Smooth muscle cell of the brain vasculature (primary cell): ENCODE results near the gene POLR3E.

ENCODE experiments used
- DNase-seq: peaks from one replicate; pipeline ENCODE4 v3.0.0-alpha.2; 2012; ENCODE audit warnings: low read depth, low spot score

The POLR3E gene

DNA sequence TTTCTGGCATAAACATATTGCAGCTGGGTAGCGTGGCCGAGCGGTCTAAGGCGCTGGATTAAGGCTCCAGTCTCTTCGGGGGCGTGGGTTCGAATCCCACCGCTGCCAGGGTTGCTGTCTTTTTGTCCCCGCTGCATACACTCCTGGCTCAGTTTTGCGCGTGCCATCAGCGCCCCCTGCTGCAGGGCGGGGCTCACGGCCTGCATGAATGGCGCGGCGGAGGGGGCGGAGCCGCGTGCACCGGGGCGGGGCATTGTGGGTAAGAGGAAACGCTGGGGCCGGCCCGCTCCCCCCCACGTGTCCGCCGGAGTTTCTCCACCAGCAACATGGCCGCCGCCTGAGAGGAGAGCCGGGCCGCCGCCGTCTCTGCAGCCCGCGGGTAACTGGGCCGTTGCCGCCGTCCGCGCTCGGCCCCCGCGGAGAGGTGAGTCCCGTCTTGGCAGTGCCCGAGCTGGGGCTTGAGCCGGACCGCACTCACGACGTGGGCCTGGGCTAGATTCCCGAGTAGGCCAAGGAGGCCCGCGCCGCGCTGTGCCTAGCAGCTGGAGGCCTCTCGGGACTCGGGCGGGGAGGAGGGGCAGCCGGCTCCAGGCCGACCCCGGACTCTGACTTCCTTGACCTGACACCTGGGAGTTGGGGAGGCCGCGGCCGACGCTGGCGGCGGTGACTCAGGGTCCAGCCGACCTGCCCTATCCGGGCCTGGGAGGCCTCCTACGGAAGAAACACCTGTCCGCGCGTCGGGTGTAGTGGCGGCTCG, at the start of gene POLR3E:
Gene POLR3E (plus strand): TSS at position 296 of the 757 bp plus-strand sequence. CDS start 5,560 bp downstream, outside the sequence.
- DNase-seq = peak; percentile 98

DNA sequence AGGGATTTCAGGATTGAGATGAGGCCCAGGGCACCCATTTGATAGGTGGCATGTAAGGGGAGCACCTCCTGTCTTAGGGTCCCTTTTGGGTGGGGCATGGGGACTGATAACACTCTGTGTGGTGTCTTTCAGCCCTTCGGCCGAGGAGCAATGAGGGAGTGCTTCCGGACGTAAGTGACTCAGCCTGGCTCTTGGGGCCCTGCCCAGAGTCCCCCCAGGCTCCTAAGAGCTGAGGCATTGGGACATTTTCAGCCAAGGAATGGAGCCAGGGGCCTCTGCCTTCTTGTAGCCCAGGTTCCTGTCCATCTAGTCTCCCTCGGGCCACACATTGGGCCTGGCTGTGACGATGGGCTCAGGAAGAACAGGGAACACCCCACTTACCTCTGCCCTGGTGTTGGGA, 46.7 kb upstream of the POLR3E start:
- no peak for DNase-seq

GRCh38 chr16:22252317-22252716, 44.9 kb upstream of the POLR3E start:
- no peak for DNase-seq

GRCh38 chr16:22253272-22253671, 43.9 kb upstream of the POLR3E start:
- no peak for DNase-seq

GRCh38 chr16:22255335-22255734, 41.9 kb upstream of the POLR3E start:
- DNase-seq = no peak

DNA sequence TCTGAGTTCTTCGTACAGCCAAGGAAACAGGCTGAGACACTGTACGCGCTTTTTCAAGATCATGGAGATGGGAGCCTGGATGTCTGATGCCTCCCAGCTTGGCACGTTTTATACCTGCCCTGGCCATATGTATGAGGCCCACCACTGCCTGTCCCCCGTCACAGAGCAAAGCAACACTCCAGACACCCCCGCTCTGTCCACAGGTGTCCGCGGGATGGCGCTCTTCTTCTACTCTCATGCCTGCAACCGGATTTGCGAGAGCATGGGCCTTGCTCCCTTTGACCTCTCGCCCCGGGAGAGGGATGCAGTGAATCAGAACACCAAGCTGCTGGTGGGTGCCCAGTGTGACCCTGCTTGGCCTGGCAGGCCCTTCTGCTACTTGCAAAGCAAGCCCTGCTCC, 39.8 kb upstream of the POLR3E start:
- no peak for DNase-seq

DNA sequence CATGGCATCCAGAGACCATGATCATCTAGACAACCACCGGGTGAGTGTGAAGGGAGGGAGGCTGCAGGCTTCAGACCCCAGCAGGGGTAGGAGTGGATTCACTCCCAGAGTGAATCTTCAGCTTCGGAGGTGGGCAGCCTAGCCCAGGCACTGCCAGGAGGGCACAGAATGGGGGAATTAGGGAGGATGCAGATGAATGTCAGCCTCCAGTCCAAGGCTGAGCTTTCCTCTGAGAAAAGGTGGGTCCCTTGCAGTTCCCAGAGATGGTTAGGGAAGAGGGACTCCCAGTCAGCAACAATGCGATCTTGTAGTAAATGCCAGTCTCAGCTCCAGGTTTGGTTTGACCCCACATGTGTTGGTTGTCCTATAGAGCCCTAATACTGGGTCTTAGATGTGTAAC, 36.7 kb upstream of the POLR3E start:
- DNase-seq = no peak

GRCh38 chr16:22262460-22262859, 34.7 kb upstream of the POLR3E start:
- no peak for DNase-seq

DNA sequence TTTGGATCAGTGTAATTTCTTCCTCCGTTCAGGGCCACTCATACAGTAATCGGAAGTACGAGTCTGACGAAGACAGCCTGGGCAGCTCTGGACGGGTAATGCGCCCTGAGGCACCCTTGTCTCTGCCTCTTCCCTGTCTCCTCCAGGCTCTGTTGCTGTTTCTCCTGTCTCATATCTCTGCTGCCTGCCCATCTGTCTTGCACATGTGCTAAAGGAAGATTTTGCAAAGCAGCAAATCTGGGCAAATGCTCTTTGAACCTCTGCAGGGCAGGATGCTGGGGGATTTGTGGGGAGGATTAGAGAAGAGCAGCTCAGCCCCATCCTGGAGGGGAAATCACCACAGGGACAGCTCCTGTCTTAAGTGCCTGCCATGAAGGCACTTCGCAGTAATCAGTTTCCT, 32.4 kb upstream of the POLR3E start:
- DNase-seq = no peak

DNA sequence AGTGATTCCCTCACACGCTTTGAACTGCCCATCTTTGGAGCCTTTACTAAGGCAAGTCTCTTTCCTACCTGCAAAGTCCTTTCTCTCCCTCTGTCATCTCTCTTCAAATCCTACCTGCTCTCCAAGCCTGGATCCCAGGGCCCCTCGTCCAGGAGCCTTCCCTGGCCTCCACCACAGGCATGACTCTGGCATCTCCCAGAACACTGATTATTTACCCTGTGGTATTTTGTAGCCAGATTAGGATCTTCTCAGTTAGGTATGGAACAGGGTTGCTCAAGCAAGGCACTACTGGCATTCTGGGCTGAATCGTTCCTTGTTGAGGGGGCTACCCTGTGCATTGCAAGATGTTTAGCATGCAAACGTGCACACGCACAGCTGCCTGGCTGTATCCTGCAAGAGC, 31.9 kb upstream of the POLR3E start:
- DNase-seq = no peak

GRCh38 chr16:22266546-22266945, 30.7 kb upstream of the POLR3E start:
- DNase-seq = no peak

- no peak for DNase-seq
Measured at GRCh38 chr16:22267764-22268163, 29.4 kb upstream of the POLR3E start.

DNA sequence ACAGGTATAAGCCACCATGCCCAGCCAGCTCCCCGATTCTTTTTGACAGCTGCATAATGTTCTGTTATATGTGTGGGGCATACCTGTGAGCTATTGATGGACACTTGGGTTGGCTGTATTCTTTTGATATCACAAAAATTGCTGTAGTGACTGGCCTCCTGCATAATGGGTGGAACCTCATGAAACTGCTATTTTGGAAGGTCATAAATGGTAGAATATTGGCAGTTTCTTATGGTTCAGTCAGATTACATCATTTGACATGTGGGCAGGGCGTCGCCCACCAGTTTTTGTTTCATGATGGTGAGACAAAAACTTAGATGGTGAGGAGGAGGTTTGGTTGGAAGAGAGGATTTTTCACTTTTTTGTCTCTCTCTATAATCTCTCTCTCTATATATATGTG, 26.7 kb upstream of the POLR3E start:
- no peak for DNase-seq

DNA sequence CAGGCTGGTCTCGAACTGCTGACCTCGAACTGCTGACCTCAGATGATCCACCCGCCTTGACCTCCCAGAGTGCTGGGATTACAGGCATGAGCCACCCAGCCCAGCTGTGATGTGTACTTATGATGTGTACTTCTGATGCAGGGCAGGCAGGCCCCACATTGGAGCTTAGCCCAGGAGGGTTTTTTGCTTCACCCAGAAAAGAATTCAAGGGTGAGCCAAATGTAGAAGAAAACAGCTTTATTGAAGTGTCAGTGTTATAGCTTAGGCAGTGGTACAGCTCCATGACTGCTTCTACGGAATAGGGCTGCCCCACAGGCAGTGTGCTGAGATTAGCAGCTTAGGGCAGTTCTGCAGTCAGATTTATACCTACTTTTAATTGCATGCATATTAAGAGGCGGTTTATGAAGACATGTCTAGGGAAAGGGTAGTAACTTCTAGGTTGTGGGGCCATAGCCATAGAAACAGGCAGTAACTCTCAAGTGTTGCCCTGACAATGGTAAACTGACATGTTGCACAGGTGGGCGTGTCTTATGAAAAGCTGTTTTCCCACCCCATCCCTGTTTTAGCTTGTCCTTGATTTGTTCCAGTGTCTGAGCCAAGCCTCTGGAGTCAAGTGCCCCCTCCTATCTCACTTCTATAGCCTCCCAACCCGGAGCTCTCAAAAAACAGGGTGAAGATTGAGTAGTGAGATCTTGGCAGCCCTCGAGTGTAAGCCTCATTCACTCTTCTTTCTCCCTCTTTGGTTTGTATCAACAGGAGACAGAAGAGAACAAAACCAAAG, 24.1 kb upstream of the POLR3E start:
- no peak for DNase-seq

DNA sequence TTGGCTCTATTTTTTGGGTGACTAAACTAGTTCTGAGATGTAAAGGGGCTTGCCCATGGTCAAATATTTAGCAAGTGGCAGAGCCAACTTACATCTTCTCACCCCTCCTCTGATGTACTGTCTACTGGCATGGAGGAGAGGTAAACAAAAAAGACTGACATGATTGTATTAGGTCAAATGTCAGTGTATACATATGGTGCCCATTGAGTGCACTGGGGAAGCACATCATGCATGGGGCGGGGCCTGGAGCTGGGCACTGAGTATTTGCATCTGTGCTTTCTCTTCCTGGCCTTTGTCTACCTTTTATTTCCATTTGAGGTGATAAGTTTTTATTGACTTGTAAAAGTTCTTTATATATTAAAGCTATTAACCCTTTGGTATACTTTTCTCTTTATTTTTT, 22.3 kb upstream of the POLR3E start:
- DNase-seq = no peak

GRCh38 chr16:22278441-22279230, 18.6 kb upstream of the POLR3E start:
- DNase-seq = no peak

GRCh38 chr16:22282254-22282892, 14.8 kb upstream of the POLR3E start:
- DNase-seq = no peak

GRCh38 chr16:22284637-22285036, 12.6 kb upstream of the POLR3E start:
- DNase-seq = no peak

GRCh38 chr16:22285080-22285479, 12.1 kb upstream of the POLR3E start:
- no peak for DNase-seq

DNA sequence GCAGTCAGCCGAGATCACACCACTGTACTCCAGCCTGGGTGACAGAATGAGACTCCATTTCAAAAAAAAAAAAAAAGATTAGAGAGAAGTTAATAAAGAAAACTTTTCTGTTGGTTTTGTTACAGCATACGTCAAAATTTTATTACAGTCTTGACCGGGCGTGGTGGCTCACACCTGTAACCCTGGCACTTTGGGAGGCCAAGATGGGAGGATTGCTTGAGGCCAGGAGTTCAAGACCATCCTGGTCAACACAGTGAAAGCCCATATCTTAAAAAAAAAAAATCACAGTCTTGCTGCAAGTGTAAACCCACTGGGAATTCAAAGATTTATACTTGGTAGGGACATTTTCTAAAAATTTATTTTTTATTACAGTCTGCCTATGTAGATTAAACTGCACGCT, 6.2 kb upstream of the POLR3E start:
- DNase-seq = no peak

GRCh38 chr16:22291860-22292318, 5.3 kb upstream of the POLR3E start:
- DNase-seq = no peak

DNA sequence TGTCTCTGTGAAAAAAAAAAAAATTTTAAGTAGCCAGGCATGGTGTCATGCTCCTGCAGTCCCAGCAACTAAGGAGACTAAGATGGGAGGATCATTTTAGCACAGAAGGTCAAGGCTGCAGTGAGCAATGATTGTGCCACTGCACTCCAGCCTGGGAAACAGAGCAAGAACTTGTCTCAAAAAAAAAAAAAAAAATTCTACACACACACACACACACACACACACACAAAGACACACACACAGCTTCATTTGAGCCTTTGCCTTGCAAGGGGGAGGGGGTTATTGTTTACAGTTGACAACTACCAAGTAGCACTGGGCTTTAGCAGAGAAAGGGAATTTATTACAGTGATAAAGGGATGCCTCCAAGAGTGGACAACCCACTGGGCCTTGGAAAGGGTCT, 4.9 kb upstream of the POLR3E start:
- no peak for DNase-seq
